Activated CD4-positive, alpha-beta T cell treated with anti-CD3 and anti-CD28 coated beads, Interleukin-2, amount 50 U/mL, for 4 hours (primary cell): ENCODE measurements around the gene TM9SF4.

ENCODE experiments used
- DNase-seq, 2 experiments: peaks; one replicate each; pipeline ENCODE4 v3.0.0-alpha.2; 2020

Gene TM9SF4

GRCh38 chr20:32213870-32214269, 104.4 kb downstream of the TM9SF4 start:
- no peak for DNase-seq

GRCh38 chr20:32215147-32215546, 105.6 kb downstream of the TM9SF4 start:
- no peak for DNase-seq

GRCh38 chr20:32215729-32216128, 106.2 kb downstream of the TM9SF4 start:
- no peak for DNase-seq

GRCh38 chr20:32216179-32217142, 106.9 kb downstream of the TM9SF4 start:
- DNase-seq = no peak
